HFF-Myc (cell line): ENCODE results near the gene RGR.

Source experiments
- DNase-seq: peaks from one replicate; pipeline ENCODE4 v3.0.0-alpha.2; 2011; ENCODE audit warnings: low read depth; ENCODE audit errors: extremely low read depth
- H3K4me3 ChIP-seq: replicated peaks from 2 replicates; pipeline ENCODE4 v1.5.1; 2011; ENCODE audit warnings: low read depth, mild to moderate bottlenecking, control low read depth, low read length
- TF ChIP-seq, protein P1 (sequence below): IDR thresholded peaks from 2 replicates; pipeline ENCODE4 v1.5.1; 2012; ENCODE audit warnings: mild to moderate bottlenecking, low read depth, low read length, control low read depth; ENCODE audit errors: missing control alignments

RGR gene

DNA sequence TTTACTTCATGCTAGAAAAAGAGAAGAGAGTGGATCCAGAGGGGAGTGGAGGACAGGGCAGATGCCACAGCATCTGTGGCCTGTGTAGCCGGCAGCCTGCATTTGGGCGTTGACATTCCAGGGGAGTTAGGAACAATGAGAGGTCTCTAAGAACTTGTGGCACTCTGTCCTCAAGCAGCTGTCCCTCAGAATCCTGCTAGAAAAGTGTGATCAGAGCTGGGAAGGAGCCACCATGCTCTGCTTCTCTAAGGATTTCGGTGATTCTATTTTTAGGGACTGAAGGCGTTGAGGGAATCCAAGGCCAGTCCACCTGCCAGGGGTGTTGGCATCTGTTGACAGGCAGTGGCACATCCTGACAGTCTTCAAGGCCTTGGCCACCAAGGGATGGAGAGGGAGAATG, 27.1 kb upstream of the RGR start:
- no peak overlapping the region for H3K4me3 ChIP-seq

DNA sequence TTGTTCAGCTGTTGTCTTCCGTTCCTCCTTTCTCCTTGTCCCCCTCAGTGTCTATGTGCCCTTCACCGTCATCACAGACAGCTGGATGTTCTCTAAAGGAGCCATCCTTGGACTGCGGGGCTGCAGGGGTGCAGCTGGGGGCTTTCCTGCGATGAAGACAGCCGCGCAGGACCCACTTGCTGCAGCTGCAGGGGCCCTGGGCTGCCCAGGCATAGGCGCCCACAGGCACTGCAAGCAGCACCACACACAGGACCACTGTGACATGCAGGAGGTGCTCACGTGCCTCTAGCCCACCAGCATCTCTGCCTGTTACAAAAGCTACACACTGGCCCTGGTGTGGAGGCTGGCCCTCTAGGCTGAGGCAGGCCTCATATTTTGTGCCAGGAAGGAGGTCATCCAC, 22.9 kb upstream of the RGR start:
- H3K4me3 ChIP-seq: no peak overlapping the region
- no peak for DNase-seq
- TF ChIP-seq, protein P1, sequence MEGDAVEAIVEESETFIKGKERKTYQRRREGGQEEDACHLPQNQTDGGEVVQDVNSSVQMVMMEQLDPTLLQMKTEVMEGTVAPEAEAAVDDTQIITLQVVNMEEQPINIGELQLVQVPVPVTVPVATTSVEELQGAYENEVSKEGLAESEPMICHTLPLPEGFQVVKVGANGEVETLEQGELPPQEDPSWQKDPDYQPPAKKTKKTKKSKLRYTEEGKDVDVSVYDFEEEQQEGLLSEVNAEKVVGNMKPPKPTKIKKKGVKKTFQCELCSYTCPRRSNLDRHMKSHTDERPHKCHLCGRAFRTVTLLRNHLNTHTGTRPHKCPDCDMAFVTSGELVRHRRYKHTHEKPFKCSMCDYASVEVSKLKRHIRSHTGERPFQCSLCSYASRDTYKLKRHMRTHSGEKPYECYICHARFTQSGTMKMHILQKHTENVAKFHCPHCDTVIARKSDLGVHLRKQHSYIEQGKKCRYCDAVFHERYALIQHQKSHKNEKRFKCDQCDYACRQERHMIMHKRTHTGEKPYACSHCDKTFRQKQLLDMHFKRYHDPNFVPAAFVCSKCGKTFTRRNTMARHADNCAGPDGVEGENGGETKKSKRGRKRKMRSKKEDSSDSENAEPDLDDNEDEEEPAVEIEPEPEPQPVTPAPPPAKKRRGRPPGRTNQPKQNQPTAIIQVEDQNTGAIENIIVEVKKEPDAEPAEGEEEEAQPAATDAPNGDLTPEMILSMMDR: no peak

More for the DNA sequence above, 27.1 kb upstream of the RGR start:
- no peak for DNase-seq
- TF ChIP-seq, protein P1: no peak

DNA sequence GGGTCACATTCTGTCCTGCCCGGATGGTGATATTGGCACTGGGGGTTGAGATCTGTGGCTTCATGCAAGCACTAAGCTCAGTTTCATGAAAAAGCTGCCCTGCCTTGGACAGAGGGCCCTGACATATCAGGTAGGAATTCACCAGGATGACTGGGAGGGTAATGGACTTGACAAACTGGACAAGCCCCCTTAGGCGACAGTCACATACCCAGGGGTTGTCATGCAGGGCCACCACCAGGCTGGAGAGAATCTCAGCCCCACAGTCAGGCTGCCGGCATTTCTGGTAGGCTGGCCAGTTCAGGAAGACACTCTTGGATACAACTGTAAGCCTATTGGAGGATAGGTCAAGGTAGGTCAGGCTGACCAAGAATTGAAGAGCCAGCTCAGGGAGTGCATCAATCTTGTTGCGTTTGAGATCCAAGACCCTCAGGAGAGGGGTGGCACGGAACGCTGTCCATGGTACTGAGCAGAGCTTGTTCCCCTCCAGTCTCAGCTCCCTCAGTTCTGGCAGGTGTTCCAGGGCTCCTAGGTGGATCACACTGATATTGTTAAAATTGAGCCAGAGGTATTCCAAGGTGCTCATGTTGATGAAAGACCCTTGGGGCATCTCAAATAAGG, 20.3 kb upstream of the RGR start:
- DNase-seq: no peak
- no peak overlapping the region for H3K4me3 ChIP-seq
- TF ChIP-seq, protein P1: no peak

DNA sequence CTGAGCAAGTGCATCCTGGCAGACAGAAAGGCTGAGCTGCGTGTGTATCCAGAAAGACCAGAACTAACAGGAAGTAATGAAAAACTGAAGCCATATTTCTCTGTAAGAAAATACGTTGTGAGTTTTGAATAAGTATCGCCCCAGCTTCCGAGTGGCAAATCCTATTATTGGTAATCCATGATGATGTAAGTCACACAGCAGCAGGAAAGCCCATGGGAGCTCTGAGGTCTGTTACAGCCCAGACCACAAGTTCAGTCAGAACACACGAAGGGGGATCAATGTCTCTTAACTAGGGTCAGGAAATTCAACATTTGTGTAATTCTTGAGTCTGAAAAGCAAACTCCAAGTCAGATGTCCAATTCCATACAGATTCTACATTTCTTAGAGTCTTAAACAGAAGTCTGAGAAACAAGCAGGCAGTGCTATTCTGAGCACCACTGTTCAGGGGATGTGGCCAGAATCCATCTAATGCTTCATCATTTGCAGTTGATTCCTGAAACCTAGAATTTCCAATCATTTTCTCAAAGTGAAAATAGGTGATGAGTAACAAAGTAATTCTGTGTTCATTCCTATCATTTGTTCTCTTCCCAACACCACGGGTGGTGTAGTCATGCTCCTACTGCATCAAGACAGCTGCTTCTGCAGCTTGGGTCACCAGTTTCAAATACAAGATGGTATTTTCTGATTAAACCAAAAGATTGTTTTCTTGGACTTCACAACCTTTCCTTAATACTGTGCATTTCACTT, 19.3 kb upstream of the RGR start, which contains the start of gene LRIT2:
Gene LRIT2 (minus strand): TSS at position 118 of the 747 bp plus-strand sequence. CDS start 24 bp downstream, at position 94.
- TF ChIP-seq, protein P1: no peak
- no peak within 1 kb of the TSS for H3K4me3 ChIP-seq
- no peak for DNase-seq

DNA sequence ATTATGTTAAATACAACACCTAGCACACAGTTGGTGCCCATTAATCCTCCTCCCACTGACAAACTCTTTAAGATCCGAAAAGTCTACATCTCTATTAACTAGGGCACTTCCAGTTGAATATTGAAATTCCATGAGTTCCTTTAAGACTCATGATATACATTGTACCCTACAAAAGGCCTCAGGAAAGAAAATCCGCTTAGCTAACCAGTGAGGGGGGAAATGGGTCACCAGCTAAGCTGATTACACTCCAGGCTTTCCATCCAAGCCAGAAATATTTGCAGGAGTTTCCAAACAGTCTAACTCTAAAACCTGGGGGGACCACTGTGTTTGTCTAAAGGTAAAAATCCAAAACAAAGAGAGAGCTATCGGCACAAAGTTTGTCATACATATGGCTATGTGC, 18.2 kb upstream of the RGR start:
- TF ChIP-seq, protein P1: no peak
- H3K4me3 ChIP-seq: no peak overlapping the region
- DNase-seq: no peak

DNA sequence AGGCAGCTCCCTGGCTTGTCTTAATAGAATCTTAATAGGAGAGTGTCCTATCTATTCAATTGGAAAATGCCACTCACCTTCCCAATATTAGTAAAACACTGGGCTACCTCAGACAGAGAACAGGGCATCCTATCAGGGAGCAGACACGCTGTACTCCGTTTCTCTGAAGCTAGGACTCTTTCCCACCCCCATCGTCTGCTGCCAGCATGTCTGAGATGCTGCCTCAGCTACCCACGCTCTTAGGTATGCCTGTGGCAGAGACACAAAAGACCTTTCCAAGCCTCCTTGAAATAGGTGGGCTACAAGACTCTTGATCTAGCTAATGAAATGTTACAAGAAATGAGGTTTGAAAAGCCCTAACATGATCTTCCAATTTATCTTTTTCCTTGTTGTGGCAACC, 17.0 kb upstream of the RGR start:
- no peak for DNase-seq
- H3K4me3 ChIP-seq: no peak overlapping the region
- TF ChIP-seq, protein P1: no peak

DNA sequence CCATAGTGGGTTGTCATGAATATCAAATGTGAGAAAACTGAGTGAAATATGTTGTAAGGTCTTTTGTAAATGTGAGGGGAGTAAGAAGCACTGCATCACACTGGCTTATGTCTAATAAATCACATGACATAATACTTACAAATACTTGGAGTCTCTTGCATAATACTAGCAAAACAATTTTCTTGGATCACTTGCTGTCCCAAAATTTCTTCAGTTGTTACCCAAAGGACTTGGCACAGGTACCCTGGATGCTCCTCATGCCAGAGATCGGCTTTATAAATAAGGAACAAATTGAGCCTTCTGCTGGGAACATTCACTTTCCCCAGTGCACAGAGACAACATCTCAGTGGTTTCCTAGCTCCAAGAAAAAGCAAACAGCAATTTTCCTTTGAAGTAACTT, 14.5 kb upstream of the RGR start:
- TF ChIP-seq, protein P1: no peak
- H3K4me3 ChIP-seq: no peak overlapping the region
- DNase-seq: no peak
